WTC11 (cell line): ENCODE data around the gene EMX2.

ENCODE experiments used
- ATF3 ChIP-seq: sonication (generic); formaldehyde crosslinking; conservative IDR thresholded peaks from 2 replicates; pipeline ENCODE4 v1.8.1; 2022; ENCODE audit warnings: mild to moderate bottlenecking, missing genetic modification reagents
- CTCF ChIP-seq: fragments of 200-600 bp; IDR thresholded peaks from 2 replicates; pipeline ENCODE4 v1.8.0; 2022; ENCODE audit warnings: antibody characterized with exemption
- E2F1 ChIP-seq: sonication (generic); formaldehyde crosslinking; IDR thresholded peaks from 2 replicates; pipeline ENCODE4 v1.8.0; 2022; ENCODE audit warnings: mild to moderate bottlenecking, missing genetic modification reagents
- ESRRA ChIP-seq: sonication (generic); formaldehyde crosslinking; IDR thresholded peaks from 2 replicates; pipeline ENCODE4 v1.8.1; 2022; ENCODE audit warnings: mild to moderate bottlenecking, missing genetic modification reagents, borderline replicate concordance
- NFE2L1 ChIP-seq: sonication (generic); formaldehyde crosslinking; IDR thresholded peaks from 2 replicates; pipeline ENCODE4 v1.8.1; 2023; ENCODE audit warnings: missing genetic modification reagents
- NR2C2 ChIP-seq: sonication (generic); formaldehyde crosslinking; IDR thresholded peaks from 2 replicates; pipeline ENCODE4 v1.8.0; 2022; ENCODE audit warnings: mild to moderate bottlenecking, missing genetic modification reagents
- NR3C1 ChIP-seq: sonication (generic); formaldehyde crosslinking; conservative IDR thresholded peaks from 2 replicates; pipeline ENCODE4 v1.8.1; 2023; ENCODE audit warnings: low read depth, mild to moderate bottlenecking, missing genetic modification reagents
- RORB ChIP-seq: fragments of 250-450 bp; sonication (Bioruptor Pico); IDR thresholded peaks from 2 replicates; pipeline ENCODE4 v1.9.0; 2021; ENCODE audit warnings: mild to moderate bottlenecking
- SP1 ChIP-seq: sonication (generic); formaldehyde crosslinking; conservative IDR thresholded peaks from 2 replicates; pipeline ENCODE4 v1.8.1; 2022; ENCODE audit warnings: missing genetic modification reagents
- USF2 ChIP-seq: sonication (generic); formaldehyde crosslinking; IDR thresholded peaks from 2 replicates; pipeline ENCODE4 v1.8.1; 2023; ENCODE audit warnings: mild to moderate bottlenecking, missing genetic modification reagents, moderate library complexity
- ZNF263 ChIP-seq: sonication (generic); formaldehyde crosslinking; IDR thresholded peaks from 2 replicates; pipeline ENCODE4 v1.8.1; 2022; ENCODE audit warnings: low read depth, mild to moderate bottlenecking, moderate library complexity, missing genetic modification reagents

GRCh38 chr10:117532451-117533107 is 10.0 kb upstream of the EMX2 start:
- TF ChIP-seq SP1 (CRISPR knock-in tag): no peak
- no peak for TF ChIP-seq NR3C1 (CRISPR knock-in tag)
- no peak for TF ChIP-seq ZNF263 (CRISPR knock-in tag)
- TF ChIP-seq NFE2L1 (CRISPR knock-in tag): no peak
- no peak for TF ChIP-seq CTCF
- TF ChIP-seq USF2 (CRISPR knock-in tag): no peak
- no peak for TF ChIP-seq RORB (CRISPR knock-in tag)
- no peak for TF ChIP-seq NR2C2 (CRISPR knock-in tag)
- TF ChIP-seq ATF3 (CRISPR knock-in tag): no peak
- no peak for TF ChIP-seq ESRRA
- no peak for TF ChIP-seq E2F1 (CRISPR knock-in tag)
